ENCODE data around the gene CHADL. TPM values are rescaled to one million over a fixed set of nuclear protein-coding genes. Genes with fewer than 3 reads are reported as not detected.

Gene CHADL
- total and polyA plus RNA-seq, 2 of the 8 experiments (the other 6 are each of a cell fraction or from before 2014, with no cell fraction given): 0.78 to 1.4 TPM

GRCh38 chr22:41204992-41205900, 35.5 kb downstream of the CHADL start, which contains the start of gene L3MBTL2 (continued):
- TF ChIP-seq CHD2 (IDR thresholded peaks at IDR 0.05; ENCODE audit: low read length) (peak; percentile 59; the same call in 1 of the 2 replicates), ATF2 (IDR thresholded peaks at IDR 0.05; ENCODE audit: low read length) (no peak), EGR1 (IDR thresholded peaks at IDR 0.05; ENCODE audit: borderline replicate concordance, low read depth, low read length) (no peak), SIN3A (conservative IDR thresholded peaks at IDR 0.05 in 1 of 2, IDR thresholded peaks at IDR 0.05 in 1 of 2; ENCODE audit: low read depth in 1 of 2, low read length in 2 of 2) (peak; percentile 14 to 51; a peak in 1 of 4 replicates), BRCA1 (IDR thresholded peaks at IDR 0.05; ENCODE audit: low read depth, low read length) (no peak), ASH2L (IDR thresholded peaks at IDR 0.05; ENCODE audit: low read length) (peak; percentile 60), RXRA (IDR thresholded peaks at IDR 0.05; ENCODE audit: insufficient read depth, low read depth, low read length) (no peak), TAF7 (optimal IDR thresholded peaks at IDR 0.05; ENCODE audit: borderline replicate concordance, low read depth, low read length) (peak; percentile 71), E2F6 (IDR thresholded peaks at IDR 0.05) (peak; percentile 87), ATF3 (IDR thresholded peaks at IDR 0.05; ENCODE audit: insufficient read depth, low read depth, low read length) (no peak), CTBP2 (IDR thresholded peaks at IDR 0.05; ENCODE audit: borderline replicate concordance, insufficient read depth, insufficient read length, low read length) (no peak), KDM1A (IDR thresholded peaks at IDR 0.05; ENCODE audit: borderline replicate concordance, low read length) (no peak), POU5F1 (IDR thresholded peaks at IDR 0.05; ENCODE audit: low read depth, low read length) (no peak), RNF2 (IDR thresholded peaks at IDR 0.05; ENCODE audit: borderline replicate concordance, low read depth, low read length, missing control alignments, poor library complexity, severe bottlenecking) (no peak), YY1 (IDR thresholded peaks at IDR 0.05; ENCODE audit: low read depth, low read length) (peak; percentile 97), RAD21 (IDR thresholded peaks at IDR 0.05 in 1 of 2, conservative IDR thresholded peaks at IDR 0.05 in 1 of 2; ENCODE audit: low read depth in 2 of 2, low read length in 2 of 2) (no peak), POLR2AphosphoS5 (IDR thresholded peaks at IDR 0.05; ENCODE audit: low read depth, low read length) (peak; percentile 84), CBX8 (IDR thresholded peaks at IDR 0.05; ENCODE audit: borderline replicate concordance, low read depth, low read length) (no peak), NRF1 (IDR thresholded peaks at IDR 0.05; ENCODE audit: low read depth, low read length) (no peak)
